Measurements from ENCODE around the gene PBX3. TPM values are rescaled to one million over a fixed set of nuclear protein-coding genes. Genes with fewer than 3 reads are reported as not detected.
"Not testable (repeated sequence)": the region's sequence is repeated elsewhere in the genome, so short reads cannot be mapped to it uniquely, and the experiment has no call there.

PBX3 gene
- total and polyA plus RNA-seq, 4 donors: 7.3 to 18.9 (median 11.1) TPM

GRCh38 chr9:125774106-125774505, 26.9 kb downstream of the PBX3 start (continued):
- TF ChIP-seq REST (IDR thresholded peaks at IDR 0.05) (no peak), EGR1 (IDR thresholded peaks at IDR 0.05; ENCODE audit: low read depth in 2 of 2) (no peak), RXRA (IDR thresholded peaks at IDR 0.05) (no peak)

- not testable (repeated sequence) for H3K27ac ChIP-seq (ENCODE audit: low read depth in 1 of 2, low read length in 2 of 2); H3K4me1 ChIP-seq (ENCODE audit: control insufficient read depth in 4 of 4, insufficient read depth in 4 of 4, low read length in 3 of 4); H3K27me3 ChIP-seq (ENCODE audit: control insufficient read depth in 4 of 4, insufficient read depth in 4 of 4, low read length in 3 of 4); H3K9ac ChIP-seq (ENCODE audit: low read depth in 1 of 2, low read length in 2 of 2); H3K4me3 ChIP-seq (ENCODE audit: low read depth in 1 of 3, low read length in 3 of 3); H3K9me3 ChIP-seq (ENCODE audit: control insufficient read depth in 4 of 4, low read length in 3 of 4); DNase-seq (ENCODE audit: low spot score); H3K36me3 ChIP-seq (ENCODE audit: control insufficient read depth in 4 of 4, insufficient read depth in 3 of 4, low read depth in 1 of 4, low read length in 3 of 4)
- 88% methylated on average over 4 of the region's 4 CpGs for WGBS
Observed at GRCh38 chr9:125776789-125777188, 29.6 kb downstream of the PBX3 start.

- 75% methylated on average over 5 of the region's 6 CpGs for WGBS
- H3K27me3 ChIP-seq (ENCODE audit: control insufficient read depth in 4 of 4, insufficient read depth in 4 of 4, low read length in 3 of 4); H3K4me1 ChIP-seq (ENCODE audit: control insufficient read depth in 4 of 4, insufficient read depth in 4 of 4, low read length in 3 of 4); H3K27ac ChIP-seq (ENCODE audit: low read depth in 1 of 2, low read length in 2 of 2); H3K9me3 ChIP-seq (ENCODE audit: control insufficient read depth in 4 of 4, low read length in 3 of 4); H3K9ac ChIP-seq (ENCODE audit: low read depth in 1 of 2, low read length in 2 of 2); H3K4me3 ChIP-seq (ENCODE audit: low read depth in 1 of 3, low read length in 3 of 3); DNase-seq (ENCODE audit: low spot score); H3K36me3 ChIP-seq (ENCODE audit: control insufficient read depth in 4 of 4, insufficient read depth in 3 of 4, low read depth in 1 of 4, low read length in 3 of 4): not testable (repeated sequence)
Observed at GRCh38 chr9:125778538-125779219, 31.5 kb downstream of the PBX3 start.

GRCh38 chr9:125779220-125779565, 32.0 kb downstream of the PBX3 start:
- 50% methylated on average over 1 of the region's 5 CpGs for WGBS
- DNase-seq (ENCODE audit: low spot score); H3K27ac ChIP-seq (ENCODE audit: low read depth in 1 of 2, low read length in 2 of 2); H3K4me3 ChIP-seq (ENCODE audit: low read depth in 1 of 3, low read length in 3 of 3); H3K27me3 ChIP-seq (ENCODE audit: control insufficient read depth in 4 of 4, insufficient read depth in 4 of 4, low read length in 3 of 4); H3K9me3 ChIP-seq (ENCODE audit: control insufficient read depth in 4 of 4, low read length in 3 of 4); H3K36me3 ChIP-seq (ENCODE audit: control insufficient read depth in 4 of 4, insufficient read depth in 3 of 4, low read depth in 1 of 4, low read length in 3 of 4); H3K4me1 ChIP-seq (ENCODE audit: control insufficient read depth in 4 of 4, insufficient read depth in 4 of 4, low read length in 3 of 4); H3K9ac ChIP-seq (ENCODE audit: low read depth in 1 of 2, low read length in 2 of 2): not testable (repeated sequence)

GRCh38 chr9:125782718-125783117, 35.5 kb downstream of the PBX3 start:
- H3K27me3 ChIP-seq (ENCODE audit: control insufficient read depth in 4 of 4, insufficient read depth in 4 of 4, low read length in 3 of 4): no peaks in the 10 kb centered on the region
- DNase-seq (ENCODE audit: low spot score): no peak
- no peak overlapping the region for H3K4me3 ChIP-seq (ENCODE audit: low read depth in 1 of 3, low read length in 3 of 3)
- no peaks in the 10 kb centered on the region for H3K9me3 ChIP-seq (ENCODE audit: control insufficient read depth in 4 of 4, low read length in 3 of 4)
- 99% methylated on average over 2 of the region's 2 CpGs for WGBS
- H3K27ac ChIP-seq (ENCODE audit: low read depth in 1 of 2, low read length in 2 of 2): no peak overlapping the region
- peaks cover 0 to 4% (median under 1%) of the 10 kb centered on the region in 4 donors for H3K4me1 ChIP-seq (ENCODE audit: control insufficient read depth in 4 of 4, insufficient read depth in 4 of 4, low read length in 3 of 4)
- TF ChIP-seq EGR1 (IDR thresholded peaks at IDR 0.05; ENCODE audit: low read depth in 2 of 2): no peak
- TF ChIP-seq MAX (IDR thresholded peaks at IDR 0.05): no peak
- no peak for TF ChIP-seq RAD21 (IDR thresholded peaks at IDR 0.05)
- TF ChIP-seq HNF4G (IDR thresholded peaks at IDR 0.05): no peak
- no peak for TF ChIP-seq HNF4A (conservative IDR thresholded peaks at IDR 0.05)
- TF ChIP-seq FOXA1 (IDR thresholded peaks at IDR 0.05): no peak
- no peak for TF ChIP-seq NR2F2 (IDR thresholded peaks at IDR 0.05)
- TF ChIP-seq YY1 (IDR thresholded peaks at IDR 0.05): no peak
- no peak for TF ChIP-seq SP1 (IDR thresholded peaks at IDR 0.05)
- no peak for TF ChIP-seq TAF1 (conservative IDR thresholded peaks at IDR 0.05)
- peaks cover 0 to 3% (median under 1%) of the 10 kb centered on the region in 4 donors for H3K36me3 ChIP-seq (ENCODE audit: control insufficient read depth in 4 of 4, insufficient read depth in 3 of 4, low read depth in 1 of 4, low read length in 3 of 4)
- no peak overlapping the region for H3K9ac ChIP-seq (ENCODE audit: low read depth in 1 of 2, low read length in 2 of 2)
